Peyer's patch (tissue), 4 donors: Measurements from ENCODE around the gene ZACN.

Experiments used
- POLR2A ChIP-seq, 2 donors: fragments of 450-650 bp; IDR thresholded peaks; one replicate each; pipeline ENCODE4 v1.5.1; 2017; ENCODE audit warnings: antibody characterized with exemption in 2 of 2, mild to moderate bottlenecking in 2 of 2, moderate library complexity in 2 of 2
- TF ChIP-seq, protein P1 (sequence below), 6 experiments: fragments of 450-650 bp in 4 of 6; fragments of 200-600 bp in 2 of 6; sonication (generic) in 1 of 6; IDR thresholded peaks; one replicate each; pipeline ENCODE4 v1.5.1; 2017 to 2019; ENCODE audit warnings: antibody characterized with exemption in 6 of 6, mild to moderate bottlenecking in 3 of 6, moderate library complexity in 1 of 6

DNA sequence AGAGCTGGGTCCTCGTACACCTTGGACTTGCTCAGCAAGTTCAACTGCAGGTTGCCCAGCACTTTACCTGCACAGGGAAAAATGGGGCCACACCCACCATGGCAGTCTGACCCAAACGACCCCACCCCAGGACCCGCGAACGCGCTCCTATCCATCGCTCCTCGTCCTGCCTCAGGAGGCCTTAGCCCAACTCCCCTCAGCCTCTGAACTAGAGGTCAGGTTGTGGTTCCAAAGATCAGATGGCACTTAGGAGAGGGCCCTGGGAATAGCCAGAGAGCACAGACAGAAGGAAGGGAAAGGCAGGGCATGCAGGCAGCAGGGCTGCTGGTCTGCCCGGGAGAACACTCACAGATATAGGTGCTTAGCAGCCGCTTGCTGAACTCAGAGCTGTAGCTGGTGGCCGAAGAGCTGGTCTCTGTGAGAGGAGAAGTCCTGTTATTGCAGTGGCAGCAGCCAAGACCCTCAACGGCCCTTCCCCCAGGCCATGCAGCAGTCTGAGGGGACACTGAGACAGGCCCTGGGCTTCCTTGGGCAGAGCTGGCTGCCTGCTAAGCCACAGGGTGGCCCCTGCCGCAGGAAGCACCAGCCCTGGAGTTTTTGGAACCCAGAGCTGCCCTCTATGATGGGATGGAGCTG lies 6.9 kb downstream of the ZACN start:
- TF ChIP-seq, protein P1, sequence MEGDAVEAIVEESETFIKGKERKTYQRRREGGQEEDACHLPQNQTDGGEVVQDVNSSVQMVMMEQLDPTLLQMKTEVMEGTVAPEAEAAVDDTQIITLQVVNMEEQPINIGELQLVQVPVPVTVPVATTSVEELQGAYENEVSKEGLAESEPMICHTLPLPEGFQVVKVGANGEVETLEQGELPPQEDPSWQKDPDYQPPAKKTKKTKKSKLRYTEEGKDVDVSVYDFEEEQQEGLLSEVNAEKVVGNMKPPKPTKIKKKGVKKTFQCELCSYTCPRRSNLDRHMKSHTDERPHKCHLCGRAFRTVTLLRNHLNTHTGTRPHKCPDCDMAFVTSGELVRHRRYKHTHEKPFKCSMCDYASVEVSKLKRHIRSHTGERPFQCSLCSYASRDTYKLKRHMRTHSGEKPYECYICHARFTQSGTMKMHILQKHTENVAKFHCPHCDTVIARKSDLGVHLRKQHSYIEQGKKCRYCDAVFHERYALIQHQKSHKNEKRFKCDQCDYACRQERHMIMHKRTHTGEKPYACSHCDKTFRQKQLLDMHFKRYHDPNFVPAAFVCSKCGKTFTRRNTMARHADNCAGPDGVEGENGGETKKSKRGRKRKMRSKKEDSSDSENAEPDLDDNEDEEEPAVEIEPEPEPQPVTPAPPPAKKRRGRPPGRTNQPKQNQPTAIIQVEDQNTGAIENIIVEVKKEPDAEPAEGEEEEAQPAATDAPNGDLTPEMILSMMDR (IDR thresholded peaks at IDR 0.05) = no peak
- TF ChIP-seq POLR2A (IDR thresholded peaks at IDR 0.05) = no peak
